ENCODE measurements around the gene DBN1. TPM values are rescaled to one million over a fixed set of nuclear protein-coding genes. Genes with fewer than 3 reads are reported as not detected.

DBN1 gene
- total RNA-seq, 4 donors from 2014 or later = 10.1 to 201 (median 17.4) TPM

DNA sequence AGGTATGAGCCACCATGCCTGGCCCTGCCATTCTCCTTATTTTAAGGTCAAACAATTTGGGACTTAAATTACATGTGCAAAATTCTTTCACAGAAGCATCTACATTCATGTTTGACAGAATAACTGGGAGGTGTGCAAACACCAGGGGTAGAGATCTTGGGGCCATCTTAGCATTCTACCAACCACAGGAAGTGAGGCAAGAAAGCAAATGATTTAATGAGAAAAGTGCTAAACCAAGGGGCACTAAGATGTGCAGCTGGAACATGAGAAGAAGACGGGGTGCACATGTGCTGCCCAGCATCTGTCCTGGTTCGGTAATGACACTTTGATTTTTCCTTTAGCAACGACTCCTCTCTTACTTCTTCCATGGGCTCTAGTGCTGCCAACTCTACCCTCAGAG lies 62.9 kb downstream of the DBN1 start:
- in situ Hi-C loops (cut with MboI; ENCODE audit: low pct_ligation_motif_present in 1 of 4, low pct_unique_long_range_greater_than_20kb in 1 of 4, low sequenced_read_pairs in 3 of 4) (no loop called here), intact Hi-C loops (cut with DNase I; ENCODE audit: low total_unique reads) (loop anchor here (10.0 kb wide), 1 partner anchor 804 kb away; no protein-coding TSS in a partner anchor)
- peaks cover 0 to 2% (median 0%) of the 10 kb centered on the region in 4 donors for H3K4me1 ChIP-seq
- DNase-seq = no peak
- H3K4me3 ChIP-seq = no peak overlapping the region
- TF ChIP-seq EP300 (IDR thresholded peaks at IDR 0.05; ENCODE audit: low read depth) (no peak), POLR2A (IDR thresholded peaks at IDR 0.05) (no peak), POLR2AphosphoS5 (IDR thresholded peaks at IDR 0.05) (no peak)
- TF ChIP-seq, protein P1, sequence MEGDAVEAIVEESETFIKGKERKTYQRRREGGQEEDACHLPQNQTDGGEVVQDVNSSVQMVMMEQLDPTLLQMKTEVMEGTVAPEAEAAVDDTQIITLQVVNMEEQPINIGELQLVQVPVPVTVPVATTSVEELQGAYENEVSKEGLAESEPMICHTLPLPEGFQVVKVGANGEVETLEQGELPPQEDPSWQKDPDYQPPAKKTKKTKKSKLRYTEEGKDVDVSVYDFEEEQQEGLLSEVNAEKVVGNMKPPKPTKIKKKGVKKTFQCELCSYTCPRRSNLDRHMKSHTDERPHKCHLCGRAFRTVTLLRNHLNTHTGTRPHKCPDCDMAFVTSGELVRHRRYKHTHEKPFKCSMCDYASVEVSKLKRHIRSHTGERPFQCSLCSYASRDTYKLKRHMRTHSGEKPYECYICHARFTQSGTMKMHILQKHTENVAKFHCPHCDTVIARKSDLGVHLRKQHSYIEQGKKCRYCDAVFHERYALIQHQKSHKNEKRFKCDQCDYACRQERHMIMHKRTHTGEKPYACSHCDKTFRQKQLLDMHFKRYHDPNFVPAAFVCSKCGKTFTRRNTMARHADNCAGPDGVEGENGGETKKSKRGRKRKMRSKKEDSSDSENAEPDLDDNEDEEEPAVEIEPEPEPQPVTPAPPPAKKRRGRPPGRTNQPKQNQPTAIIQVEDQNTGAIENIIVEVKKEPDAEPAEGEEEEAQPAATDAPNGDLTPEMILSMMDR (IDR thresholded peaks at IDR 0.05) = no peak
- H3K27me3 ChIP-seq = no peaks in the 10 kb centered on the region
- H3K27ac ChIP-seq = no peak overlapping the region
- 87% methylated on average over 3 of the region's 3 CpGs; no CpG with 5 or more reads in 1 of the 2 donors for WGBS, 2 donors (ENCODE audit: low coverage in 1 of 2)
- no peaks in the 10 kb centered on the region for H3K9me3 ChIP-seq
- H3K36me3 ChIP-seq = no peaks in the 10 kb centered on the region

DNA sequence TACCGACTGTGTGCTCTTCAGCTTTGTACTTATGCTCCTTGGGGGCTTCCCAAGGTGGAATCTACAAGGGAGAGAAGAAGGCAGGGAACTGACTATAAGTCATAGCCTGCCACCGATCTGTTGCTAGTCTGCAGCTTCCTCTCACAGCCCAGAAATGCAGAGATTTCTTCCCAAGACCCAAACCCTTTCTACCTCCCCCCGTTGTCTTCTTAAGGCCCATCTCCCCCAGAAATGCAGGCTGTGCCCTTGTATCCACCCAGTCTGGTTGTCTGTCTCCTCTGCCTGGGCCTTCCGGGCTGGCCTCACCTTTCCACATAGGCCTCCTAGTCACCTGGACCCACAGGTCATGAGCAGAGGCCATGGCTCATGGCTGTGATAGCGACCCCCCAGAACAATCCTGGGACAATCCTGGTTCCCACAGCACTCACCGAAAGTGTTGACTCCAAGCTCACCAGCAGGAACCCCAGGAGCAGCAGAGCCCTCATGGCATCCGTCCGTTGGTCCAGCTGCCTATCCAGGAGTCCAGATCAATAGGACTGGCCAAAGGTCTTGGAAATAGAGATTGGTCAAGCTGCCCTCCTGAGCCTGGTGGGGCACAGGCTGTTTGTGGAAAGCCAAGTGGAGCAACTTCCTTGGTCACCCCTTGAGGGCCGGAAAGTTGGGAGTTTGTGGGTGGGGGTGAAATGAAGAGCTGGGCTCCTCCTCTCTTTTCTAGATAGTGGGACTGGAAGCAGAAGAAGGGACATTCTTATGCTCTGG lies 64.2 kb downstream of the DBN1 start, which contains the start of gene F12:
Gene F12 (minus strand): TSS at position 522 of the 759 bp plus-strand sequence. CDS start 37 bp downstream, at position 485.
- H3K4me1 ChIP-seq = peaks cover 6 to 16% (median 9%) of the 10 kb centered on the region in 4 donors
- DNase-seq = no peak
- intact Hi-C loops (cut with DNase I; ENCODE audit: low total_unique reads) (no loop called here), in situ Hi-C loops (cut with MboI; ENCODE audit: low pct_ligation_motif_present in 1 of 4, low pct_unique_long_range_greater_than_20kb in 1 of 4, low sequenced_read_pairs in 3 of 4) (no loop called here)
- no peak for TF ChIP-seq POLR2A (IDR thresholded peaks at IDR 0.05)
- TF ChIP-seq EP300 (IDR thresholded peaks at IDR 0.05; ENCODE audit: low read depth) = no peak
- TF ChIP-seq POLR2AphosphoS5 (IDR thresholded peaks at IDR 0.05) = no peak
- TF ChIP-seq, protein P1 (IDR thresholded peaks at IDR 0.05) = no peak
- no peaks in the 10 kb centered on the region for H3K27me3 ChIP-seq
- WGBS, 2 donors (ENCODE audit: low coverage in 1 of 2) = 92 to 100% methylated on average over 2 to 8 of the region's 9 CpGs
- no peaks in the 10 kb centered on the region for H3K9me3 ChIP-seq
- no peak within 1 kb of the TSS for H3K4me3 ChIP-seq
- no peak within 1 kb of the TSS for H3K27ac ChIP-seq
- no peaks in the 10 kb centered on the region for H3K36me3 ChIP-seq

Other genes starting within 250 kb of the DBN1 start
- 10 to 100 TPM; 38.2 to 68.1 (median 51.8) TPM for gene RAB24, start 169.9 kb downstream of the DBN1 start, total RNA-seq
- gene PRELID1, start 169.8 kb downstream of the DBN1 start, total RNA-seq = 100 to 1,000 TPM in 3 of 4 donors, 10 to 100 TPM in 1; 52.1 to 192 (median 142) TPM
- 100 to 1,000 TPM in 1 of 4 donors, 10 to 100 TPM in 3; 10.8 to 257 (median 21.7) TPM for gene MXD3, start 161.7 kb downstream of the DBN1 start, total RNA-seq
- gene LMAN2, start 122.0 kb downstream of the DBN1 start, total RNA-seq = 100 to 1,000 TPM; 236 to 322 (median 293) TPM
- 10 to 100 TPM; 16.5 to 49.6 (median 24.4) TPM for gene RGS14, start 115.7 kb downstream of the DBN1 start, total RNA-seq
- gene SLC34A1, start 89.2 kb downstream of the DBN1 start, total RNA-seq = under 1 TPM in 1 of 4 donors, not detected in 3; 0.55 TPM
- not detected for gene PFN3, start 73.0 kb downstream of the DBN1 start, total RNA-seq
- gene F12, start 64.1 kb downstream of the DBN1 start, total RNA-seq = 10 to 100 TPM in 1 of 4 donors, 1 to 10 TPM in 3; 2.6 to 20.1 (median 5.6) TPM
- gene GRK6, start 47.0 kb downstream of the DBN1 start, total RNA-seq = 10 to 100 TPM; 21.5 to 40.5 (median 36.4) TPM
- 1 to 10 TPM in 3 of 4 donors, not detected in 1; 2.1 to 5.0 (median 2.5) TPM for gene PRR7, start 26.8 kb downstream of the DBN1 start, total RNA-seq
- 100 to 1,000 TPM in 1 of 4 donors, 10 to 100 TPM in 3; 52.6 to 256 (median 78.6) TPM for gene PDLIM7, start 24.0 kb upstream of the DBN1 start, total RNA-seq
- gene DOK3, start 36.2 kb upstream of the DBN1 start, total RNA-seq = 10 to 100 TPM in 2 of 4 donors, 1 to 10 TPM in 1, under 1 TPM in 1; 0.60 to 17.2 (median 7.8) TPM
- gene DDX41, start 43.3 kb upstream of the DBN1 start, total RNA-seq = 100 to 1,000 TPM in 2 of 4 donors, 10 to 100 TPM in 2; 96.5 to 170 (median 130) TPM
- gene FAM193B, start 80.9 kb upstream of the DBN1 start, total RNA-seq = 100 to 1,000 TPM in 1 of 4 donors, 10 to 100 TPM in 3; 59.7 to 128 (median 63.5) TPM
- gene TMED9, start 118.6 kb upstream of the DBN1 start, total RNA-seq = 10 to 100 TPM; 34.4 to 85.9 (median 70.9) TPM
- gene B4GALT7, start 126.5 kb upstream of the DBN1 start, total RNA-seq = 10 to 100 TPM; 17.9 to 38.5 (median 27.0) TPM

Measured in transverse colon (tissue), 4 donors.